GM18508 (cell line): ENCODE measurements around the gene ALDOC.
"Not testable (repeated sequence)": the region's sequence is repeated elsewhere in the genome, so short reads cannot be mapped to it uniquely, and the experiment has no call there.

ENCODE experiments used
- ATAC-seq: cut with Tn5 transposase; IDR thresholded peaks from one replicate; pipeline ENCODE4 v1.9.1; 2021; ENCODE audit warnings: moderate number of reproducible peaks; ENCODE audit not compliant: insufficient read depth, unreplicated experiment

The ALDOC gene

GRCh38 chr17:28576758-28577465 is at the start of gene ALDOC:
TSS of gene ALDOC (minus strand) at chr17:28576895. CDS start at chr17:28575532, 1,363 bp downstream.
- peak; percentile 42 for ATAC-seq

- ATAC-seq, result no peak
Observed at GRCh38 chr17:28624148-28624547, 47.5 kb upstream of the ALDOC start.

- no peak for ATAC-seq
Observed at GRCh38 chr17:28623696-28624095, 47.0 kb upstream of the ALDOC start.

- ATAC-seq, result no peak
Observed at GRCh38 chr17:28622186-28622585, 45.5 kb upstream of the ALDOC start.

GRCh38 chr17:28620010-28620409 is 43.3 kb upstream of the ALDOC start:
- ATAC-seq, result no peak

- no peak for ATAC-seq
Observed at GRCh38 chr17:28618464-28618863, 41.8 kb upstream of the ALDOC start.

GRCh38 chr17:28616281-28616680 is 39.6 kb upstream of the ALDOC start:
- ATAC-seq, result no peak

- no peak for ATAC-seq
Observed at GRCh38 chr17:28615260-28615940, 38.7 kb upstream of the ALDOC start.

GRCh38 chr17:28613931-28614381 is 37.3 kb upstream of the ALDOC start, which contains the start of gene RSKR:
TSS of gene RSKR (minus strand) at chr17:28614185. CDS start at chr17:28614161, 24 bp downstream.
- no peak for ATAC-seq

GRCh38 chr17:28612936-28613872 is 36.5 kb upstream of the ALDOC start:
- ATAC-seq, result no peak

- no peak for ATAC-seq
Observed at GRCh38 chr17:28612531-28612930, 35.8 kb upstream of the ALDOC start.

GRCh38 chr17:28610376-28610775 is 33.7 kb upstream of the ALDOC start:
- no peak for ATAC-seq

- ATAC-seq, result not testable (repeated sequence)
Observed at GRCh38 chr17:28604031-28604430, 27.3 kb upstream of the ALDOC start.

- ATAC-seq, result peak; percentile 23
Observed at GRCh38 chr17:28599311-28600184, 22.9 kb upstream of the ALDOC start.

- peak; percentile 50 for ATAC-seq
Observed at GRCh38 chr17:28598799-28599310, 22.2 kb upstream of the ALDOC start, which contains the start of gene SPAG5. TSS of gene SPAG5 (minus strand) at chr17:28599025. CDS start at chr17:28598946, 79 bp downstream.

- no peak for ATAC-seq
Observed at GRCh38 chr17:28598389-28598788, 21.7 kb upstream of the ALDOC start.

GRCh38 chr17:28597606-28598383 is 21.1 kb upstream of the ALDOC start:
- ATAC-seq, result no peak

GRCh38 chr17:28592260-28592659 is 15.6 kb upstream of the ALDOC start:
- ATAC-seq, result no peak

- ATAC-seq, result no peak
Observed at GRCh38 chr17:28585851-28586250, 9.2 kb upstream of the ALDOC start.
